Activated CD8-positive, alpha-beta memory T cell treated with anti-CD3 and anti-CD28 coated beads, Interleukin-2, amount 50 U/mL, for 24 hours (primary cell): ENCODE results near the gene CPPED1.
"Not testable (repeated sequence)": the region's sequence is repeated elsewhere in the genome, so short reads cannot be mapped to it uniquely, and the experiment has no call there.

Source experiments
- DNase-seq: peaks from one replicate; pipeline ENCODE4 v3.0.0-alpha.2; 2020; ENCODE audit errors: extremely low read depth

The CPPED1 gene

DNA sequence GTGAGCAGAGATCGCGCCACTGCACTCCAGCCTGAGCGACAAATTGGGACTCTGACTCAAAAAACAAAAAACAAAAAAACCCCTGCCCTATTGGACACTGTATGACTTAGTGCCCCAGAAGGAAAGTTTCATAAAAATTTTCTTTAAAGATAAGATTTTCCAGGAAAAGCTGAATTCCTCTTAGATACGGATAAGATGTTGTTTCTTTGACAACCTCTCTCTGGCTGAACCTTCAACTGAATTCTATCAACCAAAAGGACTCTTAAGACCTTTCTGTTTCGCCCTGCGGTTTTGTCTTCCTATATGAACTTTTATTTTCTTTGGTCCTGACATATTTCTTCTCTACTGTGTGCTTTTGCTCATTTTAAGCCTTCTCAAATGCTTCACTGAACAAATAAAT lies 35.8 kb downstream of the CPPED1 start:
- no peak for DNase-seq

DNA sequence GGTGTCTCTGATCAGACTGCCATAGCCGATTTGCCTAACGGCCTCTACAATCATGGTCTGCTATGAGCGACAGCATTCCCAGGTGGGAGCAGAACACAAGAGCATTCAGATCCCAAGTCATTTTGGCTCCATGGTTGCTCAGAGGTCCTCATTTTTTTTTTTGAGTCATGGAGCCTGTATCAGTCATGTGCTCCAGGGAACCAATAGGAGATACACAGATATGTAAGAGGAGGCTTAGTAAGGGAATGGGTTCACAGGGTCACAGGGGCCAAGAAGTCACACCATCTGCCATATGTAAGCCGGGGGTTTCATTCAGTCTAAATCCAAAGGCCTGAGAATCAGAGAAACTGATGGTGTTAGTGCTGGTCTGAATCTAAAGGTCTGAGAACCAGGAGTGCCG lies 36.8 kb downstream of the CPPED1 start:
- no peak for DNase-seq

DNA sequence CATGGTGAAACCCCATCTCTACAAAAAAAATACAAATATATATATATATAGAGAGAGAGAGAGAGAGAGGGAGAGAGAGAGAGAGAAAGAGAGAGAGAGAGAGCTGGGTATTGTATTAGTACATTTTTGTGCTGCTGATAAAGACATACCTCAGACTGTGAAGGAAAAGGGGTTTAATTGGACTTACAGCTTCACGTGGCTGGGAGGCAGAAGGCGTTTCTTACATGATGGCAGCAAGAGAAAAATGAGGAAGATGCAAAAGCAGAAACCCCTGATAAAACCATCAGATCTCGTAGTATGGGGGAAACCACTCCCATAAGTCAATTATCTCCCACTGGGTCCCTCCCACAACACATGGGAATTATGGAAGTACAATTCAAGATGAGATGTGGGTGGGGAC lies 37.5 kb downstream of the CPPED1 start:
- not testable (repeated sequence) for DNase-seq

DNA sequence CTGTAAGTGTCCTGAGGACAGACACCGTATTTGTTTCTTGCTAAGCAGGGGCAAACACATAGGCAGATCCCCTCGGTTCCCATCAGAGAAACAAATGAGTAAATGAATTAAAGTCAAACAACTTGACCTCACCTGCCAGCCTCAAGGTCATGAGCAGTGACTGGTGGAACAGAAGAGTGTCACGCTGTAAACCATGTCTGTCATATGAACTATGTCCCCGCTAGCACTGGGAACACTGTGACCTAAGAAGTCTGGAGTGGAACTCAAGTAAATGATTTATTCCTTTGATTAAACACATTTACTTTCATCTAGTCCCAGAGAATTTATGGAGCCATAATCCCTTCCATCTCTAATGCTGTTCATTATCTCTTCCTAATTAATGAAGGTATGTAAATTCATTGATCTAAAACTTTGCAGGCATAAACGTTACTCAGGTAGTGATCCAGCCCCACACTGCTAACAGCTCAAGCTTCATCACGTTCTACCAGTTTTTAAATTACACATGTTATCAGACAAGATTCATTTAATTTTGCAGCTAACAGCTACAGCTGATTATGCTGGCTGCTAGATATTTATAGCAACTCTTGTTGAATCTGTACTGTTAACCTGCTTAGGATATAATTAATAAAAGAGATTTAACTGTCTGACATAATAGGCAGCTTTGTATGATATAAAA lies 38.7 kb downstream of the CPPED1 start:
- no peak for DNase-seq

DNA sequence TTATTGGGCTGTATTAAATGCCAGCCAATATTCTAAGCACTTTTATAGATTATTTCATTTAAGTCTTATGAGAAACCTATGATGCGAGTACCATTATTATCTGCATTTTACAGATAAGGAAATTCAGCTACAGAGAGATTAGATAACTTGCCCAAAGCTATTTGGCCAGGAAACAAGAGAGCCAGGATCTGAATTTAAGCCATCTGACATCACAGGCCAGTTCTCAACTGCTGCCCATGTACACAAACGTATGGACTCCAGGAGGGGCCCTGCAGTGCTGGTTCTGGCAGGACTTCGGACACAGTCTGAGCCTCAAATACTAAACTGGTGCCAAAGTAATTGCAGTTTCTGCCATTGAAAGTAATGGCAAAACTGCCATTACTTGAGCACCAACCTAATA lies 40.2 kb downstream of the CPPED1 start:
- no peak for DNase-seq

DNA sequence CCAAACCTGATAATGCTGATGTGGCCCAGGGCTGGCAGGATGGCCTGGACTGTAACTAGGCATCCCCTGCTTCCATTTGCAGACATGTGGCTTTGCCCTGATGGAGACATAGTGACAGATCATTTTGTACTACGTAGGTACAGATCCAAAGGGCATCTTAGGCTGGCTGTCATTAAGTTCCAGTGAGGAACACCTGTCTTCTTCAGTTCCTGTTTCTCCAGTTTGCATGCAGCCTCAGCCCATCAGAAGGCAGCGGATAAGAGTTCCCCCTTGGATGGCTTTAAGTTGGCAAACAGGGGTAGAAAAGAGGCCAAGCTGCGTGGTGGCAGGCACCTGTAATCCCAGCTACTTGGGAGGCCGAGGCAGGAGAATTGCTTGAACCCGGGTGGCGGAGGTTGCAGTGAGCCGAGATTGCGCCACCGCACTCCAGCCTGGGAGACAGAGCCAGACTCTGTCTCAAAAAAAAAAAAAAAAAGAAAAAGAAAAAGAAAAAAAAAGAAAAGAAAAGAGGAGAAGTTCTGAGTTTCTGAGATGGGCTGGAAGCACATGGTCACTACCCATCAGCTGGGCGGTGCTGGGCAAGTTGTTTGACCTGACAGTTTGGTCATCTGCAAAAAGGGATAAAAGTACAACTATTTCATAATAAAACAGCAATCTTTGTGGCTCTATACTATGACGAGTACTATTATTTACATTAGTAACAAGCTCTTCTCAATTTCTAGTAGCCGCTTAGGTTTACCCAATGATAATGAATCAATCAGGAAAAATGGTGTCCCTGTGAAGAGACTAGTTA lies 42.7 kb downstream of the CPPED1 start:
- DNase-seq, result no peak

DNA sequence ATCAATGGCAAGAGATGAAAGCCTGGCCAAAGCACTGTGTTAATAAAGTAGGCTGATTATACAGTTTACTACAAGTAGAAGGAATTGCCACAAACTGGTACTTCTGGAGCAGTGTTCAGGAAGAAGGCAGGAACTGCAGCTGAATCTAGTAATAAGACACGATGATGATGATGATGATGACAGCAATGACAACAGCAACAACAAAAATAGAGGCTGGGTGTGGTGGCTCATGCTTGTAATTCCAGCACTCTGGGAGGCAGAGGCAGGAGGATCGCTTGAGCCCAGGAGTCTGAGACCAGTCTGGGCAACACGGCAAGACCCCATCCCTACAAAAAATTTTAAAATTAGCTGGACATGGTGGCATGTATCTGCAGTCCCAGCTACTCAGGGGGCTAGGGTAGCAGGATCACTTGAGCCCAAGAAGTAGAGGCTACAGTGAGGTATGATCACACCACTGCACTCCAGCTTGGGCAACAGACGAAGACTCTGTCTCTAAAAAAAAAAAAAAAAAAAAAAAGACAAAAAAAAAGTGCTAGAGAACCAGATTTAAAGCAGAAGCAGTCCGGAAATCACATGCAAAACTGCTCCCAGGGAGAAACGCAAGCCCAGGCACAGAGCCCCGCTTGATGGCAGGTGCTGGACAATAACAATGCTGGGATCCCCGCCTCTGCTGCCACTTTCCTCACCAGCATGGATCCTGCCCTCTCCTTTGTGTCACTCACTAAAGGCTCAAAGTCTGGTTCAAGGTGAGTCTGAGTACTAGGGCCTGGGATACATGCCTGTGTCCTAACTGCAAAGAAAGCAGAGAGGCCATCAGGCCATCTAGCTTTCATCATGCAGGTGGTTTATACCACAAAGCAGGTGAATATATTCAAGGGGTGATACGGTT lies 44.8 kb downstream of the CPPED1 start:
- no peak for DNase-seq

DNA sequence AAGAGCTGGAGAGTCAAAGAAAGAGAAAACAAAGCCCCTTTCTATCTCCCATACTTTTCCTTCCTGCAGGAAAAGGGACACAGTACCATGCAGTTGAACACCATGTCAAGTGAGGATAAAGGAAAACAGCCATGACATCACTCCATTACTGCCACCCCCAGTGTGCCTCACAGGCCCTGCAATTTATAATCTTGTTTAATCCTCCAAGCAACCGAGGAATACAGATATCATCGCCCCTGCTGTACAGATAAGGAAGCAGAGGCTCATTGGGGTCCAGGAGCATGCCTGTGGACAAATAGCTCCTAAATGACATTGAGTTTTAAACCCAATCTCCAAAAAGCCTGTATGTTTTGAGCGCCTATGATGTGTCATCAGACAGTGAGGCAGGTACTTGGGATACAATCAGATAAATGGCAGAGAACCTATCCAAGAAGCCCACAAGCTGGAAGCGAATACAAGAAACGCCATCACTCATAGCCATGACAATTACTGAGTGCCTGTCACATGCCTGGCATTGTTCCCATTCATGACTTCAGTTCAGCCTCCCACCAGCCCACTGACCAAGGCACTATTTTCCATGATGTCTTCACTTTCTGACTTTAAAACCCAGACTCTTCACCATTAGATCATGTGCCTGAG lies 45.5 kb downstream of the CPPED1 start:
- DNase-seq, result no peak

DNA sequence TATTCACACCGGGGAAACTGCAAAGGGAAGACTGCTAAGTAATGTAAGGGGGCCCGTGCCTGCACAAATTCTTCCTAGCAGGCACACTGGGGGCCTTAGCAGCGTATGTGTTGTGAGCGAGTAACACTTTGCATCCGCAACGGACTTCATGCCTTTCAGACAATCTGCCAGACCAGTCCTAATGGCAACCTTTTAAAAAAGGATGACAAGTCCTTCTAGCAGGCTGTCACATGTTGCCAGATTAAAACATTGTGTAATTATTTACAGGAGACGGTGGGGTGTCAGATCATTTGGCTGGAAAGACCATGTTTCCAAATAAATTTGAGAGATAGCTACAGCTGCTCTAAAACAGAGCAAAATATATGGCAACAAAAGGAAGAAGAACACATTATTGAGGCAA lies 46.1 kb downstream of the CPPED1 start:
- DNase-seq, result no peak

DNA sequence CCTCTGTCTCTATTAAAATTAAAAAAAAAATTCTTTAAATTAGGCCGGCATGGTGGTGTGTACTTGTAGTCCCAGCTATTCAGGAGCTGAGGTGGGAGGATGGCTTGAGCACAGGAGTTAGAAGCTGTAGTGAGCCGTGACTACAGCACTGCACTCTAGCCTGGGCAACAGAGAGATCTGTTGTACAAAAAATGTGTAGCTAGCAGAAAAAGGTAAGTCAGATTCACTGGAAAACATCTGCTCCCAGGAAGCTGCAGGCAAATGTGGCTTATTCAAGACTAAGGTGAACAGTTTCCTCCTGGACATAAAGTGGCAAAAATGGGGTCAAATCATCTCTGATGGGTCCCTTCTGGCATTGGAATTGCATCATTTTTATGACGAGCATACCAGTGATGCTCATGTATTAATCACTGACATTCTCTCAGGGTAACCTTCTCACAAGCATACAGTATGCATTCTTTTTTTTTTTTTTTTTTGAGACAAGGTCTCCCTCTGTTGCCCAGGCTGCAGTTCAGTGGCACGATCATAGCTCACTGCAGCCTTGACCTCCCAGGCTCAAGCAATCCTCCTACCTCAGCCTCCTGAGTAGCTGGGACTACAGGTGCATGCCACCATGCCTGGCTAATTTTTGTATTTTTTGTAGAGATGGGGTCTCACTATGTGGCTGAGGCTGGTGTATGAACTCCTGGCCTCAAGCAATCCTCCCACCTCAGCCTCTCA lies 48.7 kb downstream of the CPPED1 start:
- no peak for DNase-seq

DNA sequence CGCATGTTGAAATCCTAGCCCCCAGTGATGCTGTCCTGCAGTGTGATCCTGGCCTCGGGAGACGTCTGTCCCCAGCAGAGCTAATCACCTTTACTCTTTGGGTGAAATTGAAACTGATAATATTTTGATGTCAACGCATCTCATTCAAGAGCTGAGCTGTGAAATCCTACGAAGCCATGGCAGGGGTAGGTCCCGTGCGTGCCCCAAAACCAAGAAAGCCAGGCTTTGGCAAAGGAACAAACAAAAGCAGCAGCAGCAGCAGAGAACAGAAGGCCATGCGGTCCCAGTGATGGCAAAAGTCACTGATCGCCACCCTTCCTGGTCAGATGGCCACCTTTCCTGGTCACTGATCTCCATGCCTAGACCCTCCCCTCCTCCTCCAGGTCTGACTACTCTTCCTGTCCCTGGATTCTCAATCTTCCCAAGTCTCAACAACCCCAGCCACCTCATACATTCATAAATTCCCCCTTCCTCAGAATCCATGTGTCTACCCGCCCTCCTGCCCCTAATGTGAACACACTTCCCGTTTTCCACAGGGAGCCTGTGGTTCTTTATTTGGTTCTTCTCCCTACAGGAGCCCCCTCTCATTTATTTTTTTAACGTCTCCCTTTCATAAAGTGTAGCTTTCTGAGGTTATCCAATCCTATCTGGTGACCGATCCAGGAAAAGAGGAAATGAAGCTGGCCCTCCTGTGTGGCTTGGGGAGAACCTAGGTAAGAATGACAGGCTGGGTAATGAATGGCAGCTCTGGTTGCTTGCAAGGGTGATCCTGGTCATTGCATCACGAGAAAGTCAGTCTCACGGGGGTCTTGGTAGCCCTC lies 50.3 kb downstream of the CPPED1 start:
- DNase-seq, result no peak

DNA sequence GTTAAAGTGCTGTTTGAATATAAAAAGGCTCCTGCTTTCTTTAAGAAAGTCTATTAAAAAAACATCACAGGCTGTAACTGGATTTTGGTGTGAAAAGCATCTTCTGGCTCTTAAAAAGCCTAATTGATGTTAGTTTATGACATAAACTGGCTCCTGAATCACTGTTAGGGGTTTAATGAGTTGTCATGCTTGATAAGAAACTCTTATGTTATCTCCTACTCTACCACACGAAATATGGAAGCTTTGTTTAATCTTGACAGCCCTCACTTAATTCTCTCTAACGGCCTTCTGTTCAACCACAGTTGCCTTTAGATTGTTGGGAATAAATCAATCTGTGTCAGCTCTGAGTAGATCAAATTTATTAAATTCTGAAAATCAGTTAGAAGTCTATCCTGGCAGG lies 51.5 kb downstream of the CPPED1 start:
- no peak for DNase-seq

DNA sequence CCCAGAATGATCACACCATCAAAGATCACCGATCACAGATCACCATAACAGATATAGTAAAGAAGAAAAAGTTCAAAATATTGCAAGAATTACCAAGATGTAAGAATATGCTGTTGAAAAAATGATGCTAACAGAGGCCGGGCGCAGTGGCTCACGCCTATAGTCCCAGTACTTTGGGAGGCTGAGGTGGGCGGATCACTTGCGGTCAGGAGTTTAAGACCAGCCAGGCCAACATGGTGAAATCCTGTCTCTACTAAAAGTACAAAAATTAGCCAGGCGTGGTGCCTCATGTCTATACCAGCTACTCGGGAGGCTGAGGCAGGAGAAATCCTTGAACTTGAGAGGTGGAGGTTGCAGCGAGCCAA lies 53.2 kb downstream of the CPPED1 start:
- no peak for DNase-seq

DNA sequence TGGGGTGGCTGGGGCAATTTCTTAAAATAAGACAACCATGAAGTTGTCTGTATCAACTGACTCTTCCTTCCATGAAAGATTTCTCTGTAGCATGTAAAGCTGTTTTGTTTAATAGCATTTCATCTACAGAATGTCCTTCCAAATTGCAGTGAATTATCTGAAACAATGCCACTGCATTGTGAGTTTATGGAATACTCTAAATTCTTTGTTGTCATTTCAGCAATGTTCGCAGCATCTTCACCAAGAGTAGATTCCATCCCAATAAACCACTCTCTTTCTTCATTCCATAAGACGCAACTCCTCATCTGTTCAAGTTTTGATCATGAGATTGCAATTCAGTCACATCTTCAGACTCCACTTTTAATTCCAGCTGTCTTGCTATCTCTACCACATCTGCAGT lies 54.6 kb downstream of the CPPED1 start:
- DNase-seq, result no peak

DNA sequence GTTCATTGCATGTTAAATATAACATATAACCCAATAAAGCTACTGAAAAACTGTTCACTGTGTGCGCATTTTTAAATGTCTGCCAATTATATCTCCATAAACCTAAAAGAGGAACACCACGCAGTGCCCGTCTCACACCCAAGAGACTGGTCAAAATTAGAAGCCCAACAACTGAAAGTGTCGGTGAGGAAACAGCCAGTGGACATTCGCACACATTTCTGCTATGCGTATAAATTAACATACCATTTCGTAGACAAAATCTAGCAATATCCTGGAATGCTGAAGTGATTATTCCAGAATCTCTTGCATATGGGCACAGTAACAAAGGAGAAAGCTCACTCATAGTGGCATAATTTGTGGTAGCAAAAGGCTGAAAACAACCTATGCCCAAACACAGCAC lies 55.9 kb downstream of the CPPED1 start:
- no peak for DNase-seq

DNA sequence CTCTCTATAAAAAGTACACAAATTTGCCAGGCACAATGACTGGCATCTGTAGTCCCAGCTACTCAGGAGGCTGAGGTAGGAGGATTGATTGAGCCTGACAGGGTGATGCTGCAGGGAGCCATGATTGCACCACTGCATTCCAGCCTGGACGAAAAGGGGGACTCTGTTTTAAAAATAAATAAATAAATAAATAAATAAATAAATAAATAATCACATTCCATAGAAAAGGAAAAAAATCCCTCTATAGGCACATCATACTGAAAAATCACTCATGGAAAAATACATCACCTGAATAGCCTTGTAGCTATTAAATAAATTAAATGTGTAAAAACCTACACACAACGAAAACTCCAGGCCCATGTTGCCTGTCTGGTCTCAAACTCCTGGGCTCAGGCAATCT lies 56.4 kb downstream of the CPPED1 start:
- no peak for DNase-seq

DNA sequence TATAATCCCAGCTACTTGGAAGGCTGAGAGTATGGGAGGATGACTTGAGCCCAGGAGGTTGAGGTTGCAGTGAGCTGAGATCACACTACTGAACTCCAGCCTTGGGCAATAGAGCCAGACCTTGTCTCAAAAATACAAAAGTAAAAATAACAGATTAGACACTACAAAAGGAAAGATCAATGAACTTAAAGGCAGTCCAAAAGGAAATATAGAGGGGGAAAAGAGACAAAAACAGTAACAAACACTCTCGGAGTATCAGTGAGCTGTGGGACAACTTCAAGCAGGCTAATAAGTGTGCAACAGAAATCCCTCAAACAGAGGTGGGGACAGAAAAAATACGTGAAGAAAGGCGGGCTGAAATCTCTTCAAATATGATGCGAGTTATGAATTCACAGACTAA lies 58.8 kb downstream of the CPPED1 start:
- DNase-seq, result no peak

DNA sequence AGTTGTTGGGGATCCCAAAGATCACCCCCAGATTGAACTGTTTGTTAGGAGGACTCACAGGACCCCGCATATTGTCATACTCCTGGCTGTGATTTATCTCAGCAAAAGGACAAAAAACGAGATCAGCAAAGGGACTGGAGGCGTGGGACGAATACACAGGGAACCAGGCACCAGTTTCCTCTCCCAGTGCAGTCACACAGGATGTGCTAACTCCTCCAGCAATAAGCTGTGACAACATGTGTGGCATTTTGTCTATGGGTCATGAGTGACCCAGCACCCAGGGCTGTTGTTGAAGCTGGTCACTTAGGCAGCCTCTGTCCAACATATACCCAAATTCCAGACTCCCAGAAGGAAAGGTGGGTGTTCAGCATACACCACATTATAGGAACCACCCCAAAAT lies 60.9 kb downstream of the CPPED1 start:
- no peak for DNase-seq

DNA sequence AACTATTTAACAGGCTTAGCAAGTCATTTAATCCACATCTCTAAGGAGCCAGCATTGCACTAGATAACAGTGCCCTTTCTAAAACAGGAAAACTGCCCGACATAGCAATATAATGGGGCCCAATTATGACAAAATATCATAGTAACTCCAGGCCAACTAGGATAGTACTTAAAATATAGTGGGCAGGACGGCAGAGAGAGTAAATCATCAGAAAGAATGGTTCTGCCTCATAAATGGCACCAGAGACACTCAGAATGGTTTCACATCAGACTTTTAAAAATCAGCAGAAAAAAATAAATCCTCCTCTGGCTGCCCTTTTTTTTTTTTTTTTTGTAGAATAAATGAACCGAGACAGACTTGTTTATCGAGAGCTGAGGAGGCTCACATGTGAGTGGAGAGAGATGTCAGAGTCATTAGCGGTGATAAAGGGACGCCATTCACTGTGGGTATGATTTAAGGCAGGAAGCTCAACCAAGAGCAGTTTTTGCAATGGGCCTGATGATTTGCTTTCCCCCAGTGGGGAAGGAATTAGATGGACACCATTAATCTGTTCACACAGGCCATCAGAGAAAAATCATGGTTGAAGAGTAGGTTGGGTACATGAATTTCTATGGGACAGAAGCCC lies 62.6 kb downstream of the CPPED1 start:
- DNase-seq, result no peak

DNA sequence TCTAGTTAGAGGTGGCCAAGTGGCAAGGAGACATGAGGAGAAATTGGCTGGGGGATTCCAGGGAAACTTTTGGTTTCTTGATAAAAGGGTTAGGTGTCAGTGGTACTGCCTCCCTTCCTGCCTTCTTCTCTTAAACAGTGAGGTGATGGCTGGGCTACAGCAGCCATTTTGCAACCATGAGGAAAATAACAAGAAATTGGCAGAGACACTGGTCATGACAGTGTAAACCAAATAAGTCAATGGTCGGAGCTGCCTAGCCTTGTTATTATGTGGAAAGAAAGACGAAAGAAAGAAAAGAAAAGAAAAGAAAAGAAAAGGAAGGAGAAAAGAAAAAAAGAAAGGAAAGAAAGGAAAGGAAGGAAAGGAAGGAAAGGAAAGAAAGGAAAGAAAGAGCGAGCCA lies 63.9 kb downstream of the CPPED1 start:
- DNase-seq, result no peak
